NCI-H446 treated with DMSO at 0.1 percent for 48 hours (cell line): ENCODE results near the gene AKAIN1.

ENCODE experiments used
- DNase-seq: peaks from one replicate; lab custom pipeline; 2025; lab: John Stamatoyannopoulos, UW

The AKAIN1 gene

GRCh38 chr18:5197032-5197434 is at the start of gene AKAIN1:
AKAIN1 (minus strand) TSS chr18:5197257; CDS start chr18:5197053, 204 bp downstream.
- DNase-seq = no peak

GRCh38 chr18:5244941-5245340 is 47.9 kb upstream of the AKAIN1 start:
- DNase-seq = no peak

- DNase-seq = no peak
These were observed 42.4 kb upstream of the AKAIN1 start for GRCh38 chr18:5239447-5239846.

GRCh38 chr18:5238371-5238976 is 41.4 kb upstream of the AKAIN1 start:
- no peak for DNase-seq

GRCh38 chr18:5237723-5238370 is 40.8 kb upstream of the AKAIN1 start:
- DNase-seq = peak; percentile 75

GRCh38 chr18:5237083-5237722 is 40.1 kb upstream of the AKAIN1 start:
- DNase-seq = peak; percentile 43

GRCh38 chr18:5214583-5215351 is 17.7 kb upstream of the AKAIN1 start:
- no peak for DNase-seq

GRCh38 chr18:5207471-5208150 is 10.6 kb upstream of the AKAIN1 start:
- no peak for DNase-seq

- DNase-seq = no peak
These were observed 1.3 kb upstream of the AKAIN1 start for GRCh38 chr18:5198311-5198710.

- no peak for DNase-seq
These were observed 404 bp upstream of the AKAIN1 start for GRCh38 chr18:5197461-5197860.

- DNase-seq = no peak
These were observed 615 bp downstream of the AKAIN1 start for GRCh38 chr18:5196253-5197031.

- no peak for DNase-seq
These were observed 1.4 kb downstream of the AKAIN1 start for GRCh38 chr18:5195656-5196055.

GRCh38 chr18:5180254-5180653 is 16.8 kb downstream of the AKAIN1 start:
- DNase-seq = no peak

- no peak for DNase-seq
These were observed 18.5 kb downstream of the AKAIN1 start for GRCh38 chr18:5178519-5178918.

GRCh38 chr18:5175378-5175777 is 21.7 kb downstream of the AKAIN1 start:
- DNase-seq = no peak

GRCh38 chr18:5173646-5174045 is 23.4 kb downstream of the AKAIN1 start:
- no peak for DNase-seq

- no peak for DNase-seq
These were observed 23.8 kb downstream of the AKAIN1 start for GRCh38 chr18:5173236-5173635.

- no peak for DNase-seq
These were observed 29.2 kb downstream of the AKAIN1 start for GRCh38 chr18:5167831-5168230.

- DNase-seq = no peak
These were observed 30.3 kb downstream of the AKAIN1 start for GRCh38 chr18:5166606-5167280.

- DNase-seq = no peak
These were observed 32.2 kb downstream of the AKAIN1 start for GRCh38 chr18:5164903-5165302.

- DNase-seq = no peak
These were observed 34.9 kb downstream of the AKAIN1 start for GRCh38 chr18:5162111-5162510.
